ENCODE results near the gene UQCRC2.

- TF ChIP-seq CTCF (IDR thresholded peaks at IDR 0.05; ENCODE audit: poor library complexity) (no peak), EZH2 (IDR thresholded peaks at IDR 0.05; ENCODE audit: borderline replicate concordance) (no peak), EZH2phosphoT487 (IDR thresholded peaks at IDR 0.05; ENCODE audit: low read depth, severe bottlenecking, unreplicated experiment) (no peak)
Observed at GRCh38 chr16:21943571-21943970, 9.6 kb upstream of the UQCRC2 start.

Measured in hepatocyte (in vitro differentiated cells).